ENCODE data around the gene ATP13A4. TPM values are rescaled to one million over a fixed set of nuclear protein-coding genes. Genes with fewer than 3 reads are reported as not detected.

ATP13A4 gene
- total and polyA plus RNA-seq, 2 donors from 2014 or later: 0.49 to 3.7 TPM

GRCh38 chr3:193559100-193559499, 4.4 kb upstream of the ATP13A4 start:
- DNase-seq (no peak), FAIRE-seq (no peak)
- Histone ChIP-seq H3K4me3 (ENCODE audit: low read length in 3 of 3) (no peak overlapping the region), H3K27me3 (ENCODE audit: control insufficient read depth, insufficient read depth, low read length) (no peaks in the 10 kb centered on the region), H3K36me3 (ENCODE audit: control insufficient read depth in 2 of 3, insufficient read depth in 3 of 3, low read length in 3 of 3) (no peaks in the 10 kb centered on the region), H3K9me3 (ENCODE audit: control insufficient read depth in 2 of 3, insufficient read depth in 1 of 3, low read length in 3 of 3) (no peaks in the 10 kb centered on the region), H3K27ac (ENCODE audit: low read depth in 2 of 2, low read length in 2 of 2) (no peak overlapping the region), H3K9ac (ENCODE audit: low read length in 3 of 3) (no peak overlapping the region), H3K4me1 (ENCODE audit: control insufficient read depth in 2 of 3, insufficient read depth in 2 of 3, low read depth in 1 of 3, low read length in 3 of 3) (peaks cover 0 to 6% (median 0%) of the 10 kb centered on the region in 3 donors)
- TF ChIP-seq, protein P1, sequence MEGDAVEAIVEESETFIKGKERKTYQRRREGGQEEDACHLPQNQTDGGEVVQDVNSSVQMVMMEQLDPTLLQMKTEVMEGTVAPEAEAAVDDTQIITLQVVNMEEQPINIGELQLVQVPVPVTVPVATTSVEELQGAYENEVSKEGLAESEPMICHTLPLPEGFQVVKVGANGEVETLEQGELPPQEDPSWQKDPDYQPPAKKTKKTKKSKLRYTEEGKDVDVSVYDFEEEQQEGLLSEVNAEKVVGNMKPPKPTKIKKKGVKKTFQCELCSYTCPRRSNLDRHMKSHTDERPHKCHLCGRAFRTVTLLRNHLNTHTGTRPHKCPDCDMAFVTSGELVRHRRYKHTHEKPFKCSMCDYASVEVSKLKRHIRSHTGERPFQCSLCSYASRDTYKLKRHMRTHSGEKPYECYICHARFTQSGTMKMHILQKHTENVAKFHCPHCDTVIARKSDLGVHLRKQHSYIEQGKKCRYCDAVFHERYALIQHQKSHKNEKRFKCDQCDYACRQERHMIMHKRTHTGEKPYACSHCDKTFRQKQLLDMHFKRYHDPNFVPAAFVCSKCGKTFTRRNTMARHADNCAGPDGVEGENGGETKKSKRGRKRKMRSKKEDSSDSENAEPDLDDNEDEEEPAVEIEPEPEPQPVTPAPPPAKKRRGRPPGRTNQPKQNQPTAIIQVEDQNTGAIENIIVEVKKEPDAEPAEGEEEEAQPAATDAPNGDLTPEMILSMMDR (IDR thresholded peaks at IDR 0.05; ENCODE audit: borderline replicate concordance, extremely low read depth, insufficient read depth): no peak
- intact Hi-C loops (cut with DNase I): no loop called here

- no peak overlapping the region for H3K27ac ChIP-seq (ENCODE audit: low read depth in 2 of 2, low read length in 2 of 2)
- no peak for DNase-seq
- intact Hi-C loops (cut with DNase I): no loop called here
Observed at GRCh38 chr3:193556841-193557240, 2.1 kb upstream of the ATP13A4 start.

DNA sequence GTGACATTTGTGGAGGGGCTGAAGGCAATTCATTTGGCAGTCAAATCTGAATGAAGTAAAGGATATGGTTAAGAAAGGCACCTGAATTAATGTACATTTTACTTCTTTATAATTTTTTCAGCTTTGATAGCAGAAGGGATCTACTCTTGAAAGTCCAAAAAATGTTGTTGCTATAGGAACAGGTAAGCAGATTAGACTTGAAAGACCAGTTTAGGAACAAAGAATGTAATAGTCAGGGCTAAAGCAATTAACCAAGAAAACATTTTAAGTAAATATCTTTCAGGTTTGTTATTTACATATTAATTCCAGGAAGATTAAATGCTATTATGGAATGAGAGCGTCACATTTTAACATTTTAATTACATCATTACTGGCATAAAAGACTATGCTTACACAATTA, 1.1 kb downstream of the ATP13A4 start:
- no peak overlapping the region for H3K27ac ChIP-seq (ENCODE audit: low read depth in 2 of 2, low read length in 2 of 2)
- intact Hi-C loops (cut with DNase I): no loop called here
- TF ChIP-seq, protein P1 (IDR thresholded peaks at IDR 0.05; ENCODE audit: borderline replicate concordance, extremely low read depth, insufficient read depth): no peak
- H3K27me3 ChIP-seq (ENCODE audit: control insufficient read depth, insufficient read depth, low read length): no peaks in the 10 kb centered on the region
- H3K36me3 ChIP-seq (ENCODE audit: control insufficient read depth in 2 of 3, insufficient read depth in 3 of 3, low read length in 3 of 3): no peaks in the 10 kb centered on the region
- H3K4me3 ChIP-seq (ENCODE audit: low read length in 3 of 3): no peak overlapping the region
- FAIRE-seq (no peak), DNase-seq (peak in 2 of 5 donors; percentile 42 to 48)
- no peaks in the 10 kb centered on the region for H3K9me3 ChIP-seq (ENCODE audit: control insufficient read depth in 2 of 3, insufficient read depth in 1 of 3, low read length in 3 of 3)
- H3K9ac ChIP-seq (ENCODE audit: low read length in 3 of 3): no peak overlapping the region
- H3K4me1 ChIP-seq (ENCODE audit: control insufficient read depth in 2 of 3, insufficient read depth in 2 of 3, low read depth in 1 of 3, low read length in 3 of 3): peaks cover 0 to 7% (median 0%) of the 10 kb centered on the region in 3 donors

More at GRCh38 chr3:193556841-193557240, 2.1 kb upstream of the ATP13A4 start:
- Histone ChIP-seq H3K4me1 (ENCODE audit: control insufficient read depth in 2 of 3, insufficient read depth in 2 of 3, low read depth in 1 of 3, low read length in 3 of 3) (peaks cover 0 to 7% (median 0%) of the 10 kb centered on the region in 3 donors), H3K4me3 (ENCODE audit: low read length in 3 of 3) (no peak overlapping the region), H3K9me3 (ENCODE audit: control insufficient read depth in 2 of 3, insufficient read depth in 1 of 3, low read length in 3 of 3) (no peaks in the 10 kb centered on the region), H3K9ac (ENCODE audit: low read length in 3 of 3) (no peak overlapping the region), H3K27me3 (ENCODE audit: control insufficient read depth, insufficient read depth, low read length) (no peaks in the 10 kb centered on the region), H3K36me3 (ENCODE audit: control insufficient read depth in 2 of 3, insufficient read depth in 3 of 3, low read length in 3 of 3) (no peaks in the 10 kb centered on the region)
- TF ChIP-seq, protein P1 (IDR thresholded peaks at IDR 0.05; ENCODE audit: borderline replicate concordance, extremely low read depth, insufficient read depth): no peak
- peak; percentile 83 for FAIRE-seq

DNA sequence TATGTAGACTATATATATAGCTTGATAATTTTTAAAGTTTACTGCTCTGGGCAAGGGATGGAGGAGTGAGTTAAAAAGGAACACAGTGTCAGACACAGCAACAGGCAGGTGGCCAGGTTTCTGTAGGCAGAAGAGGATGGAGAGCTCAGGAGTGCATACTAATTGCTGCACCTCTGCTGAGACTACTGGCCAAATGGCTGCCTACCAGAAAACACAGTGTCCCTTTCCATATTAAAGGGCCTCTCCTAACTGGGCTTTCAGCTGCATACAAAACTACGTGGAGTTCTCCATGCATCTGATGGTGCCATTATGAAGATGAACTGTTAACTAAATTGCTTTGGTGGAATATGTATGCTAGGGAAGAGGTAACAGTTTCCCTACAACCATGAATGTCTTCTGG, 1.8 kb downstream of the ATP13A4 start:
- Histone ChIP-seq H3K27me3 (ENCODE audit: control insufficient read depth, insufficient read depth, low read length) (no peaks in the 10 kb centered on the region), H3K4me3 (ENCODE audit: low read length in 3 of 3) (no peak overlapping the region), H3K9me3 (ENCODE audit: control insufficient read depth in 2 of 3, insufficient read depth in 1 of 3, low read length in 3 of 3) (no peaks in the 10 kb centered on the region), H3K36me3 (ENCODE audit: control insufficient read depth in 2 of 3, insufficient read depth in 3 of 3, low read length in 3 of 3) (no peaks in the 10 kb centered on the region), H3K4me1 (ENCODE audit: control insufficient read depth in 2 of 3, insufficient read depth in 2 of 3, low read depth in 1 of 3, low read length in 3 of 3) (peaks cover 0 to 7% (median 0%) of the 10 kb centered on the region in 3 donors), H3K27ac (ENCODE audit: low read depth in 2 of 2, low read length in 2 of 2) (no peak overlapping the region), H3K9ac (ENCODE audit: low read length in 3 of 3) (no peak overlapping the region)
- TF ChIP-seq, protein P1 (IDR thresholded peaks at IDR 0.05; ENCODE audit: borderline replicate concordance, extremely low read depth, insufficient read depth): no peak
- FAIRE-seq: no peak
- no peak for DNase-seq
- intact Hi-C loops (cut with DNase I): no loop called here

Data from kidney (tissue), 14 donors.